ENCODE data around the gene SST. TPM values are rescaled to one million over a fixed set of nuclear protein-coding genes. Genes with fewer than 3 reads are reported as not detected.
"Not testable (repeated sequence)": the region's sequence is repeated elsewhere in the genome, so short reads cannot be mapped to it uniquely, and the experiment has no call there.

The SST gene
- total RNA-seq, 4 donors from 2014 or later = not detected

DNA sequence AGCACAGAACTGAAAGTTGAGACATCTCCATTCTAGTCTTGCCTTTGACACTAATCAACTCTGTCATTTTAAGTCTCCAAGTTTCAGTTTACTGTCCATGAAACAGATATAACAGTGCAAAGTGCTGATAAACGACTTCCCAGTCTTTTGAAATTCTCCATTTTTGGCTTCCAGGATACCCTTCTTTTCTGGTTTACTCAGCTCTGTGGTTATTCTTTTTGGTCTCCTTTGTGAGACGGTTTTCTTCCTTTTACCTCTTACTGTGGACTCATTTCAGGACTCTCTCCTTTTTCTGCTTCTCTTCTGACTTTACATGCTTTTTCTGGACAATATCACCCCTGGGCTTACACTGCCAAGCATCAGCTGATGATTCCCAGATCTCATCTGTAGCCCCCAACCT is 18.9 kb downstream of the SST start:
- no peak for DNase-seq (ENCODE audit: low spot score)
- no peak for ATAC-seq (ENCODE audit: low FRiP score)
- TF ChIP-seq, protein P1, sequence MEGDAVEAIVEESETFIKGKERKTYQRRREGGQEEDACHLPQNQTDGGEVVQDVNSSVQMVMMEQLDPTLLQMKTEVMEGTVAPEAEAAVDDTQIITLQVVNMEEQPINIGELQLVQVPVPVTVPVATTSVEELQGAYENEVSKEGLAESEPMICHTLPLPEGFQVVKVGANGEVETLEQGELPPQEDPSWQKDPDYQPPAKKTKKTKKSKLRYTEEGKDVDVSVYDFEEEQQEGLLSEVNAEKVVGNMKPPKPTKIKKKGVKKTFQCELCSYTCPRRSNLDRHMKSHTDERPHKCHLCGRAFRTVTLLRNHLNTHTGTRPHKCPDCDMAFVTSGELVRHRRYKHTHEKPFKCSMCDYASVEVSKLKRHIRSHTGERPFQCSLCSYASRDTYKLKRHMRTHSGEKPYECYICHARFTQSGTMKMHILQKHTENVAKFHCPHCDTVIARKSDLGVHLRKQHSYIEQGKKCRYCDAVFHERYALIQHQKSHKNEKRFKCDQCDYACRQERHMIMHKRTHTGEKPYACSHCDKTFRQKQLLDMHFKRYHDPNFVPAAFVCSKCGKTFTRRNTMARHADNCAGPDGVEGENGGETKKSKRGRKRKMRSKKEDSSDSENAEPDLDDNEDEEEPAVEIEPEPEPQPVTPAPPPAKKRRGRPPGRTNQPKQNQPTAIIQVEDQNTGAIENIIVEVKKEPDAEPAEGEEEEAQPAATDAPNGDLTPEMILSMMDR (IDR thresholded peaks at IDR 0.05) = no peak

GRCh38 chr3:187648177-187648576 is 22.0 kb downstream of the SST start:
- TF ChIP-seq, protein P1 (IDR thresholded peaks at IDR 0.05) = no peak
- ATAC-seq (ENCODE audit: low FRiP score) = no peak
- no peak for DNase-seq (ENCODE audit: low spot score)

DNA sequence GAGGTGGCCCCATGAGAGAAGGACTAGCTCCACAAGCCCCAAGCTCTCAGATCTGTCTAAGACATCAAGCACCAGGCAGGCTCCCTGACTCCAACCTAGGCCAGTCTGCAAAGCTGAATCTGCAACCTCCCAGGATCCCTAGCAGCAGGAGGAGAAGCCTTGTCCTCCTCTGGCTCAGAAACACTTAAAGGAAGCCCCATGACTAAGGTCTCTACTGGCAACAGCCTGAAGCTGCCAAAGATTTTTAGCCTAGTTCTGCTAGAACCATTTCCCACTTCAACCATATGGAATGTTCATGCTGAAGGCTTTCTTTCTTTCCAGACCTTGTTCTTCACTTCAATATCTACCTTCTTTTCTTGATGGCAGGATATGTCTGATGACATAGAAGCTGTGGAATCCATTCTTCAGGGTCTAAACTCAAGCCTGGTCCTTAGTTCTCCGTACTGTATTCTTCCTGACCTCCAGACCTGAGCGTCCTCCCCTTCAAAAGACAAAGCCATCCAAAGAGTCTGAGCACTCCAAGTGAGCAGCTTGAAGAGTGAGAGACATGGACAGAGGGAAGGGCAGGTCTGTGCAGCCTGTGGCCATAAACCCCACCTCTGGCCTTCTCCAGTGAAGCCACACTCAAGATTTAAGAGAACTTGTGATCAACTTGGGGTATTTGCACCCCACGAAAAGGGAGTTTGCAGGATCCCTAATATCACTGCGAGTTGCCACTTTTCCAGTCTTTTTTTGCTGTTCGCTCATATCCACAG is 23.1 kb downstream of the SST start:
- no peak for ATAC-seq (ENCODE audit: low FRiP score)

DNA sequence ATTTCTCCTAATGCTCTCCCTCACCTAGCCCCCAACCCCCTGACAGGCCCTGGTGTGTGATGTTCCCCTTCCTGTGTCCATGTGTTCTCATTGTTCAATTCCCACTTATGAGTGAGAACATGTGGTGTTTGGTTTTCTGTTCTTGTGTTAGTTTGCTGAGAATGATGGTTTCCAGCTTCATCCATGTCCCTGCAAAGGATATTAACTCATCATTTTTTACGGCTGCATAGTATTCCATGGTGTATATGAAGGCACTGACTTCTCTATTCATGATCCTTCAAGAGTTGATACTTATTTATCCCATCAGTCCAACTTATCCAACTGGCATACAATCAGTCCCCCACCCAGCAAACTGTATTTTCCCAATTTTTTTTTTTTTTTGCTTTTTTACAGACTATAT is 24.8 kb downstream of the SST start:
- not testable (repeated sequence) for DNase-seq (ENCODE audit: low spot score); ATAC-seq (ENCODE audit: low FRiP score)

More for the DNA sequence above, 23.1 kb downstream of the SST start:
- TF ChIP-seq, protein P1 (IDR thresholded peaks at IDR 0.05) = no peak
- DNase-seq (ENCODE audit: low spot score) = no peak

GRCh38 chr3:187642861-187643260 is 27.3 kb downstream of the SST start:
- DNase-seq (ENCODE audit: low spot score) (no peak), ATAC-seq (ENCODE audit: low FRiP score) (no peak)
- TF ChIP-seq, protein P1 (IDR thresholded peaks at IDR 0.05) = no peak

DNA sequence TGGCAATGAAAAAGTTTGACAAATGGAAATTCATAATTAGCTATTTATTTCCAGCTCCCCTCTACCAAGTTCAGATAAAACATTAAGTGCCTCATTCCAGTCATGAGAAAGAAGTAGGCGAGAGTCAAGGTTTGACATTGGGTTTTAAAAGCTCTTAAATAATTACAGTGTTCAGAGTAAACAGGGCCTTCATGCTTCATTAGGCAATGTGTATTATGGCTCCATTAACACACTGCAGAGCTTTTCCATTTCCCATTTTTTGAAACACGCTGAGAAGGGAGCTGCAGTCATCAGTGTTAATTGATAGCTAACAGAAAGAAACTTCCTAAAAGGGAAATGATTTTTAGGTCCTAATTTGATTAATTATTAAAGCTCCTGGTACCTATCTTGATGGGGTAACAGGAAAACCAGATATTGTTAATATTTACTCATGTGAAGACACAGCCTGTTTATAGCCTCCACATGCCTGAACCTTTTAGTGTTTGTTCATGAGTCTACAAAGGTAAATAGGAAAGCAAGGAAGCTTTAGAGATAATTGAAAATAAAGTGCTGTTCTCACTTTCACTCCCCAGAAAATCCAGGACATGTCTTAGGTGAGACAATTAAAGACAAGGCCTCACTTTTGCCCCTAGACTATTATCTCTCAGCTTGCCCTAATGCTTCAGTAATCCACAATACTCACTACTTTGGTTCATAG is 28.7 kb downstream of the SST start:
- ATAC-seq (ENCODE audit: low FRiP score) (no peak), DNase-seq (ENCODE audit: low spot score) (no peak)
- TF ChIP-seq, protein P1 (IDR thresholded peaks at IDR 0.05) = no peak

DNA sequence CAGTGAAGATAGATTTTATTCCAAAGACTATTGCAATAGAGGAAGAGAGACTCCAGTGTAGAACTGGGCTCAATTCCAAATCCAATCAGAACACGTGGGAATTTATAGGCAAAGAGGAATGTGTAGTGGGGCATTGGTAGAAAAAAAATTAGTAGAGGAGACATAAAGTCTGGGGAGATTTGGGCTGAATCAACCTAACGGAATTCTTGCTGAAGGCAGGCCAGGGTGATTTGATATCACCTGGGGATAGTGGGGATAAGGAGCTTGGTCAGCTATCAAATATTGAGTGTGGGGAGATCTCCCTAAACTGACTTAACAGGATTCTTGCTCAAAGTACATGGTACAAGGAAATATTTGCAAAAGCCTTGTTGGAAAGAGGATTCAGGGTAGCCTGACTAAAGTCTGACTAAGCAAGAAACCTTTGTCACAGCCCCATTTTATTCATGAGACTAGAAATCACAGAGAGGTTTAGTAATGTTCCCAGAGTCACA is 29.6 kb downstream of the SST start:
- ATAC-seq (ENCODE audit: low FRiP score) = no peak

More for the DNA sequence above, 29.6 kb downstream of the SST start:
- DNase-seq (ENCODE audit: low spot score) = no peak
- TF ChIP-seq, protein P1 (IDR thresholded peaks at IDR 0.05) = no peak

Data from omental fat pad (tissue), 4 donors.